ENCODE results near the gene PPP1CA.

Gene PPP1CA

GRCh38 chr11:67354075-67355022 lies 47.3 kb downstream of the PPP1CA start:
- Mint-ChIP-seq H3K9me3 (no peaks in the 10 kb centered on the region), H3K4me3 (peak overlapping the region; percentile 92 to 96), H3K36me3 (ENCODE audit: insufficient read depth) (peaks cover 22% of the 10 kb centered on the region), H3K4me1 (ENCODE audit: low read depth in 2 of 2) (peaks cover 38 to 50% of the 10 kb centered on the region in 2 donors), H3K27me3 (no peaks in the 10 kb centered on the region), H3K27ac (peak overlapping the region; percentile 96 to 99)
- ATAC-seq (replicated peaks) (no peak), DNase-seq (no peak)

- H3K27me3 Mint-ChIP-seq = no peaks in the 10 kb centered on the region
- H3K36me3 Mint-ChIP-seq (ENCODE audit: insufficient read depth) = peaks cover 18% of the 10 kb centered on the region
- H3K4me1 Mint-ChIP-seq (ENCODE audit: low read depth in 2 of 2) = peaks cover 37 to 52% of the 10 kb centered on the region in 2 donors
- H3K9me3 Mint-ChIP-seq = no peaks in the 10 kb centered on the region
- peak; percentile 85 for ATAC-seq (replicated peaks)
- H3K4me3 Mint-ChIP-seq = peak within 1 kb of the TSS; percentile 92 to 96
- DNase-seq = peak; percentile 91 to 93 (median 92)
- H3K27ac Mint-ChIP-seq = peak within 1 kb of the TSS; percentile 96 to 99
Measured at GRCh38 chr11:67353317-67354074, 48.2 kb downstream of the PPP1CA start, which contains the start of gene POLD4. POLD4 (minus strand) TSS chr11:67353546; CDS start chr11:67353399, 147 bp downstream.

GRCh38 chr11:67352546-67353316 lies 48.9 kb downstream of the PPP1CA start:
- H3K9me3 Mint-ChIP-seq = no peaks in the 10 kb centered on the region
- ATAC-seq (replicated peaks) (peak; percentile 63), DNase-seq (peak in 1 of 3 experiments; percentile 88)
- H3K4me3 Mint-ChIP-seq = peak overlapping the region; percentile 92 to 96
- H3K4me1 Mint-ChIP-seq (ENCODE audit: low read depth in 2 of 2) = peaks cover 33 to 49% of the 10 kb centered on the region in 2 donors
- peaks cover 18% of the 10 kb centered on the region for H3K36me3 Mint-ChIP-seq (ENCODE audit: insufficient read depth)
- H3K27ac Mint-ChIP-seq = peak overlapping the region; percentile 96 to 99
- no peaks in the 10 kb centered on the region for H3K27me3 Mint-ChIP-seq

- peak overlapping the region; percentile 58 to 86 for H3K27ac Mint-ChIP-seq
- H3K4me1 Mint-ChIP-seq (ENCODE audit: low read depth in 2 of 2) = peaks cover 30 to 42% of the 10 kb centered on the region in 2 donors
- ATAC-seq (replicated peaks) (no peak), DNase-seq (peak; percentile 47 to 60 (median 51))
- H3K4me3 Mint-ChIP-seq = peak overlapping the region; percentile 63 to 96
- H3K36me3 Mint-ChIP-seq (ENCODE audit: insufficient read depth) = peaks cover 18% of the 10 kb centered on the region
- no peaks in the 10 kb centered on the region for H3K9me3 Mint-ChIP-seq
- no peaks in the 10 kb centered on the region for H3K27me3 Mint-ChIP-seq
Measured at GRCh38 chr11:67351275-67352005, 50.2 kb downstream of the PPP1CA start.

- H3K4me3 Mint-ChIP-seq = no peak overlapping the region
- no peaks in the 10 kb centered on the region for H3K9me3 Mint-ChIP-seq
- ATAC-seq (replicated peaks) (no peak), DNase-seq (no peak)
- peaks cover 18% of the 10 kb centered on the region for H3K36me3 Mint-ChIP-seq (ENCODE audit: insufficient read depth)
- peak overlapping the region in 1 of 2 donors; percentile 16 for H3K27ac Mint-ChIP-seq
- H3K27me3 Mint-ChIP-seq = no peaks in the 10 kb centered on the region
- peaks cover 36 to 42% of the 10 kb centered on the region in 2 donors for H3K4me1 Mint-ChIP-seq (ENCODE audit: low read depth in 2 of 2)
Measured at GRCh38 chr11:67349928-67350465, 51.7 kb downstream of the PPP1CA start.

- Mint-ChIP-seq H3K4me1 (ENCODE audit: low read depth in 2 of 2) (peaks cover 36 to 37% of the 10 kb centered on the region in 2 donors), H3K27me3 (no peaks in the 10 kb centered on the region), H3K9me3 (no peaks in the 10 kb centered on the region), H3K36me3 (ENCODE audit: insufficient read depth) (peaks cover 18% of the 10 kb centered on the region), H3K4me3 (no peak overlapping the region), H3K27ac (peak overlapping the region in 1 of 2 donors; percentile 16)
- no peak for DNase-seq
- no peak for ATAC-seq (replicated peaks)
Measured at GRCh38 chr11:67349457-67349856, 52.2 kb downstream of the PPP1CA start.

GRCh38 chr11:67349036-67349435 lies 52.6 kb downstream of the PPP1CA start:
- peaks cover 18% of the 10 kb centered on the region for H3K36me3 Mint-ChIP-seq (ENCODE audit: insufficient read depth)
- no peaks in the 10 kb centered on the region for H3K9me3 Mint-ChIP-seq
- ATAC-seq (replicated peaks) = no peak
- no peak overlapping the region for H3K4me3 Mint-ChIP-seq
- H3K4me1 Mint-ChIP-seq (ENCODE audit: low read depth in 2 of 2) = peaks cover 32% of the 10 kb centered on the region in 2 donors
- H3K27ac Mint-ChIP-seq = peak overlapping the region in 1 of 2 donors; percentile 16
- no peak for DNase-seq
- no peaks in the 10 kb centered on the region for H3K27me3 Mint-ChIP-seq

Data from effector memory CD8-positive, alpha-beta T cell (primary cell).